OCI-LY1 (cell line): ENCODE data around the gene EFHD2.

Source experiments
- CTCF ChIP-seq: fragments of 200-600 bp; sonication (generic), shearing (Covaris generic); IDR thresholded peaks from 2 replicates; pipeline ENCODE4 v1.5.1; 2017; ENCODE audit warnings: mild to moderate bottlenecking, antibody characterized with exemption, low read length, moderate library complexity, mixed read lengths
- EZH2 ChIP-seq: fragments of 200-600 bp; sonication (generic), shearing (Covaris generic); IDR thresholded peaks from 2 replicates; pipeline ENCODE4 v1.8.0; 2017; ENCODE audit warnings: borderline replicate concordance, mixed run types, mild to moderate bottlenecking, antibody characterized with exemption, low read length, moderate library complexity, mixed read lengths

GRCh38 chr1:15418806-15419515 lies 9.3 kb downstream of the EFHD2 start:
- TF ChIP-seq CTCF (no peak), EZH2 (no peak)
